HG02973 (cell line): Measurements from ENCODE around the gene SOD1.
"Not testable (repeated sequence)": the region's sequence is repeated elsewhere in the genome, so short reads cannot be mapped to it uniquely, and the experiment has no call there.

Experiments used
- ATAC-seq: cut with Tn5 transposase; IDR thresholded peaks from one replicate; pipeline ENCODE4 v1.9.1; 2021; ENCODE audit warnings: moderate library complexity; ENCODE audit not compliant: unreplicated experiment

Gene SOD1

GRCh38 chr21:31659536-31660258, at the start of gene SOD1:
TSS of gene SOD1 (plus strand) at chr21:31659693. CDS start at chr21:31659770, 77 bp downstream.
- peak; percentile 86 for ATAC-seq

GRCh38 chr21:31611445-31611844, 48.0 kb upstream of the SOD1 start:
- no peak for ATAC-seq

- ATAC-seq: no peak
Measured at GRCh38 chr21:31612894-31613785, 46.4 kb upstream of the SOD1 start.

- no peak for ATAC-seq
Measured at GRCh38 chr21:31614705-31615104, 44.8 kb upstream of the SOD1 start.

- no peak for ATAC-seq
Measured at GRCh38 chr21:31616216-31616615, 43.3 kb upstream of the SOD1 start.

- no peak for ATAC-seq
Measured at GRCh38 chr21:31618696-31619430, 40.6 kb upstream of the SOD1 start.

GRCh38 chr21:31622397-31622796, 37.1 kb upstream of the SOD1 start:
- no peak for ATAC-seq

GRCh38 chr21:31623664-31624063, 35.8 kb upstream of the SOD1 start:
- no peak for ATAC-seq

- ATAC-seq: no peak
Measured at GRCh38 chr21:31624181-31624580, 35.3 kb upstream of the SOD1 start.

- no peak for ATAC-seq
Measured at GRCh38 chr21:31624961-31625491, 34.5 kb upstream of the SOD1 start.

GRCh38 chr21:31629972-31630711, 29.4 kb upstream of the SOD1 start:
- no peak for ATAC-seq

GRCh38 chr21:31631881-31632280, 27.6 kb upstream of the SOD1 start:
- not testable (repeated sequence) for ATAC-seq

- no peak for ATAC-seq
Measured at GRCh38 chr21:31634993-31635392, 24.5 kb upstream of the SOD1 start.

- no peak for ATAC-seq
Measured at GRCh38 chr21:31636874-31637273, 22.6 kb upstream of the SOD1 start.

GRCh38 chr21:31641416-31641922, 18.0 kb upstream of the SOD1 start:
- ATAC-seq: no peak

- ATAC-seq: no peak
Measured at GRCh38 chr21:31644643-31645042, 14.8 kb upstream of the SOD1 start.

- ATAC-seq: no peak
Measured at GRCh38 chr21:31647650-31648049, 11.8 kb upstream of the SOD1 start.

- ATAC-seq: no peak
Measured at GRCh38 chr21:31650930-31651329, 8.6 kb upstream of the SOD1 start.

- not testable (repeated sequence) for ATAC-seq
Measured at GRCh38 chr21:31651491-31651890, 8.0 kb upstream of the SOD1 start.

- ATAC-seq: no peak
Measured at GRCh38 chr21:31654340-31654739, 5.2 kb upstream of the SOD1 start.
